ENCODE measurements around the gene DPP10. TPM values are rescaled to one million over a fixed set of nuclear protein-coding genes. Genes with fewer than 3 reads are reported as not detected.

Gene DPP10
- total RNA-seq, 2 donors from 2014 or later = 3.1 to 11.2 TPM

- Histone ChIP-seq H3K4me3 (no peak overlapping the region), H3K4me1 (no peaks in the 10 kb centered on the region), H3K27ac (no peak overlapping the region), H3K9me3 (no peaks in the 10 kb centered on the region), H3K27me3 (no peaks in the 10 kb centered on the region), H3K36me3 (replicated peaks in 1 of 2; ENCODE audit: insufficient read depth in 1 of 2, low read depth in 2 of 2) (no peaks in the 10 kb centered on the region)
- 85 to 89% methylated on average over 4 of the region's 4 CpGs for WGBS, 2 donors
- TF ChIP-seq CTCF (IDR thresholded peaks at IDR 0.05) = peak in 4 of 7 experiments; percentile 16 to 40 (median 20)
- TF ChIP-seq POLR2A (IDR thresholded peaks at IDR 0.05) = no peak
- DNase-seq (peak in 3 of 4 donors; percentile 13 to 30 (median 20)), ATAC-seq (no peak)
- intact Hi-C loops (cut with DNase I) = no loop called here
Observed at GRCh38 chr2:115739574-115739973, 1297.1 kb downstream of the DPP10 start.

DNA sequence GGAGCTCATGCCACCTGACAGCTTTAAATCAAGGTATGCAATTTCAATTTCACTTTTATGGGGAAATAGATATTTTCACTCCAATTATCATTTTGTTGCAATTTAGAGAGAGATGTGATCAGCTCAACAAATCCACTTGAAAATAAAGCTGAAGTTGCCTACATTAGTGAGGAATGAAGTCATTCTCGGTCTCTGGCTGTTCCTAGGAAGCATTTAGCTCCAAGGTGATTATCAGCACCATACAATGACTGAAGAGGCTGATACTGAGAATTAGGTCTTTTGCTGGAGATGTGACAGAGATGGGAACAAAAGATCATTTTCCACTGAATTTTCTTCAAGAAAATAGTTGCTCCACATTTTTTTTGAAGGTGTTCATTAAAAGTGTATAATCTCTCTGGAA, 1303.7 kb downstream of the DPP10 start:
- ATAC-seq (no peak), DNase-seq (no peak)
- 52 to 63% methylated on average over 1 of the region's 1 CpG for WGBS, 2 donors
- no peak overlapping the region for H3K4me3 ChIP-seq
- TF ChIP-seq CTCF (IDR thresholded peaks at IDR 0.05) (no peak), POLR2A (IDR thresholded peaks at IDR 0.05) (no peak)
- intact Hi-C loops (cut with DNase I) = no loop called here
- H3K27me3 ChIP-seq = no peaks in the 10 kb centered on the region
- H3K4me1 ChIP-seq = no peaks in the 10 kb centered on the region
- no peak overlapping the region for H3K27ac ChIP-seq
- H3K36me3 ChIP-seq (replicated peaks in 1 of 2; ENCODE audit: insufficient read depth in 1 of 2, low read depth in 2 of 2) = no peaks in the 10 kb centered on the region
- H3K9me3 ChIP-seq = no peaks in the 10 kb centered on the region

GRCh38 chr2:115757286-115757685, 1314.8 kb downstream of the DPP10 start:
- Histone ChIP-seq H3K4me1 (no peaks in the 10 kb centered on the region), H3K36me3 (replicated peaks in 1 of 2; ENCODE audit: insufficient read depth in 1 of 2, low read depth in 2 of 2) (no peaks in the 10 kb centered on the region), H3K27ac (no peak overlapping the region), H3K4me3 (no peak overlapping the region), H3K9me3 (no peaks in the 10 kb centered on the region), H3K27me3 (no peaks in the 10 kb centered on the region)
- DNase-seq (no peak), ATAC-seq (no peak)
- intact Hi-C loops (cut with DNase I) = no loop called here
- TF ChIP-seq CTCF (IDR thresholded peaks at IDR 0.05) (no peak), POLR2A (IDR thresholded peaks at IDR 0.05) (no peak)
- 83 to 85% methylated on average over 4 of the region's 4 CpGs for WGBS, 2 donors

GRCh38 chr2:115763601-115764000, 1321.2 kb downstream of the DPP10 start:
- WGBS, 2 donors = 75 to 81% methylated on average over 1 of the region's 1 CpG
- Histone ChIP-seq H3K27ac (no peak overlapping the region), H3K4me3 (no peak overlapping the region), H3K9me3 (no peaks in the 10 kb centered on the region), H3K27me3 (no peaks in the 10 kb centered on the region), H3K4me1 (no peaks in the 10 kb centered on the region), H3K36me3 (replicated peaks in 1 of 2; ENCODE audit: insufficient read depth in 1 of 2, low read depth in 2 of 2) (no peaks in the 10 kb centered on the region)
- intact Hi-C loops (cut with DNase I) = no loop called here
- ATAC-seq (no peak), DNase-seq (no peak)
- TF ChIP-seq POLR2A (IDR thresholded peaks at IDR 0.05) (no peak), CTCF (IDR thresholded peaks at IDR 0.05) (no peak)

GRCh38 chr2:115771516-115771915, 1329.1 kb downstream of the DPP10 start:
- no peaks in the 10 kb centered on the region for H3K36me3 ChIP-seq (replicated peaks in 1 of 2; ENCODE audit: insufficient read depth in 1 of 2, low read depth in 2 of 2)
- intact Hi-C loops (cut with DNase I) = no loop called here
- H3K4me3 ChIP-seq = no peak overlapping the region
- H3K4me1 ChIP-seq = no peaks in the 10 kb centered on the region
- WGBS, 2 donors = 82 to 84% methylated on average over 3 of the region's 3 CpGs
- no peak for TF ChIP-seq CTCF (IDR thresholded peaks at IDR 0.05)
- H3K9me3 ChIP-seq = no peaks in the 10 kb centered on the region
- H3K27me3 ChIP-seq = no peaks in the 10 kb centered on the region
- no peak overlapping the region for H3K27ac ChIP-seq
- ATAC-seq (no peak), DNase-seq (no peak)

Data from body of pancreas (tissue), 4 donors.